BJ (cell line): ENCODE data around the gene GSPT1. TPM values are rescaled to one million over a fixed set of nuclear protein-coding genes. Genes with fewer than 3 reads are reported as not detected.

Source experiments
- CTCF ChIA-PET: fragments of 350-600 bp; formaldehyde crosslinking; extraction: SDS; loops from one replicate; lab custom pipeline; 2021; ENCODE audit warnings: antibody characterized with exemption, inconsistent platforms; lab: Yijun Ruan, JAX
- POLR2A ChIA-PET: fragments of 300-600 bp; sonication (Branson Sonifier 250); formaldehyde crosslinking; extraction: SDS; loops from one replicate; lab custom pipeline; 2021; ENCODE audit warnings: antibody characterized with exemption; lab: Charles Lee
- DNase-seq: peaks from one replicate; pipeline ENCODE4 v3.0.0-alpha.2; 2011; ENCODE audit warnings: low read depth
- H3K27me3 ChIP-seq: 2 replicates; pipeline ENCODE4 v1.6.0; 2011; ENCODE audit warnings: low read length; ENCODE audit not compliant: control insufficient read depth, insufficient read depth
- H3K36me3 ChIP-seq: 2 replicates; pipeline ENCODE4 v1.5.1; 2011; ENCODE audit warnings: low read length; ENCODE audit not compliant: control insufficient read depth, insufficient read depth
- H3K4me3 ChIP-seq: 2 replicates; pipeline ENCODE4 v1.5.1; 2011; ENCODE audit warnings: low read depth, mild to moderate bottlenecking, control low read depth, low read length
- polyA plus RNA-seq: library from polyadenylated mRNA; depleted of rRNA; stranded (reverse); fragments of >200 nt; gene quantifications from 2 replicates; pipeline ENCODE4 v1.2.3, GENCODE V29; 2011
- TF ChIP-seq, protein P1 (sequence below): IDR thresholded peaks from 2 replicates; pipeline ENCODE4 v1.5.1; 2011; ENCODE audit warnings: low read depth, mild to moderate bottlenecking, control low read depth, inconsistent platforms, low read length, moderate library complexity; ENCODE audit not compliant: insufficient read depth

GSPT1 gene
- polyA plus RNA-seq, 1 experiment, result 39.3 TPM

DNA sequence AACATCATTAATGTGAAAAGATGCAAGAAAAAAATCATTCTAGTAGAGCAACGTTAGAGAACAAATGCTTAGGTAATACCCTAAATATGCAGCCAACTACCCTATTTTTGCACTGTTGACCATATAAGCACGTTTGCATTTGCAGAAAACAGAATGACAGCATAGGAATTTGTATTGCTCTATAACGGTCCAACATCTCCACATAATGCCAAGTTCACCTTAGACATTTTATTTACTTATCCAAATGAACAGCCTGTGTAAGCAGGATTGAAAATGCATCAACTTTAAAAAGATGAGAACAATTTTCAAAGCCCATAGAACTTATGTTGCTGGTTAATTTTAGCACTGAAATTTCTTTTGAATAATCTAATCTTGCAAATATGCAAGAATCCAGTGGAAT is 45.4 kb downstream of the GSPT1 start:
- DNase-seq, result no peak
- ChIA-PET CTCF (interaction anchor here (0.7 kb wide), 1 partner anchor 10 kb away, joined by 3 read pairs; no protein-coding TSS in a partner anchor), POLR2A (no interaction called here)
- TF ChIP-seq, protein P1, sequence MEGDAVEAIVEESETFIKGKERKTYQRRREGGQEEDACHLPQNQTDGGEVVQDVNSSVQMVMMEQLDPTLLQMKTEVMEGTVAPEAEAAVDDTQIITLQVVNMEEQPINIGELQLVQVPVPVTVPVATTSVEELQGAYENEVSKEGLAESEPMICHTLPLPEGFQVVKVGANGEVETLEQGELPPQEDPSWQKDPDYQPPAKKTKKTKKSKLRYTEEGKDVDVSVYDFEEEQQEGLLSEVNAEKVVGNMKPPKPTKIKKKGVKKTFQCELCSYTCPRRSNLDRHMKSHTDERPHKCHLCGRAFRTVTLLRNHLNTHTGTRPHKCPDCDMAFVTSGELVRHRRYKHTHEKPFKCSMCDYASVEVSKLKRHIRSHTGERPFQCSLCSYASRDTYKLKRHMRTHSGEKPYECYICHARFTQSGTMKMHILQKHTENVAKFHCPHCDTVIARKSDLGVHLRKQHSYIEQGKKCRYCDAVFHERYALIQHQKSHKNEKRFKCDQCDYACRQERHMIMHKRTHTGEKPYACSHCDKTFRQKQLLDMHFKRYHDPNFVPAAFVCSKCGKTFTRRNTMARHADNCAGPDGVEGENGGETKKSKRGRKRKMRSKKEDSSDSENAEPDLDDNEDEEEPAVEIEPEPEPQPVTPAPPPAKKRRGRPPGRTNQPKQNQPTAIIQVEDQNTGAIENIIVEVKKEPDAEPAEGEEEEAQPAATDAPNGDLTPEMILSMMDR, result no peak
- peaks cover 7% of the 10 kb centered on the region for H3K36me3 ChIP-seq
- no peak overlapping the region for H3K4me3 ChIP-seq
- H3K27me3 ChIP-seq, result no peaks in the 10 kb centered on the region

DNA sequence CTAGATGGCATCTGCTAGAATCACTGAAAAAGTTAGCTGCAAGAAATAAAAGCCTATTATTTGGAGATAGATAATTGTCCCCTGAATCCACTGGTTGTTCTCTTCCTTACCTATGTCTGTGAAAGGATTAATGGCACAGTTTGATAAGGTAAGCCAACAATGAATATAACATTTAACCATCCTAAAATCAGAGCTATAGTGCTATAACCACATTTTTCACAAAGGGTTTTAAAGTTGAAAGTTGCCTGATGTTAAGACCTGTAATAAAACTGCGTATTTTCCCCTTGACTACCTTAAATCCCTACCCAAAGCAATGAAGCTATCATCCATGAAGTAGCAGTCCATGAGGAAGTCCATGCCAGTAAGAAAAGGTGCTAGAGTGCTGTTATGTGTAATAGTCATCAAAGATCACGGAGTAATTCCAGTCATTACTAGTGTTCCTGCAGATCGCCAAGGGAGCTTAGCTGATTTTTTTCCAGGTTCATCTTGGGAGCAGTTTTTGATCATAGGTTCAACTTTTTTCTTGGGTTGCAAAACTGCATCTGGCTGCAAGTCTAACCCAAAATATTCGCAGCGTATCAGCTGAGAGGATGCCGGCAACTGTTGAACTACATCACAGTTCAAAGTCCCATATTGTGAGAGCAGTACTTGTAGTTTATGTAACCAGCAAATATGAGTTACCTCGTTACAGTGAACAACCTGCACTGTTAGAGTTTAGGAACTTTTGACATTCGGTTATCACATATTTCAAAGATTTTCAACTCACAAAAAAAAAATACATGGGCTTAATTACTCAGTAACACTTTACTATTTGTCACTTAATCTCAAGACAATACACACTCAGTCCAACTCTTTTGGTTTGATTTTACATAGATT is 46.2 kb downstream of the GSPT1 start:
- DNase-seq, result no peak
- TF ChIP-seq, protein P1, result no peak
- POLR2A ChIA-PET, result no interaction called here
- peaks cover 7% of the 10 kb centered on the region for H3K36me3 ChIP-seq
- H3K27me3 ChIP-seq, result no peaks in the 10 kb centered on the region
- no peak overlapping the region for H3K4me3 ChIP-seq
- CTCF ChIA-PET, result interaction anchor here (0.6 to 1.6 kb wide), 2 partner anchors 18 to 173 kb away, joined by 4 read pairs; no protein-coding TSS in a partner anchor

DNA sequence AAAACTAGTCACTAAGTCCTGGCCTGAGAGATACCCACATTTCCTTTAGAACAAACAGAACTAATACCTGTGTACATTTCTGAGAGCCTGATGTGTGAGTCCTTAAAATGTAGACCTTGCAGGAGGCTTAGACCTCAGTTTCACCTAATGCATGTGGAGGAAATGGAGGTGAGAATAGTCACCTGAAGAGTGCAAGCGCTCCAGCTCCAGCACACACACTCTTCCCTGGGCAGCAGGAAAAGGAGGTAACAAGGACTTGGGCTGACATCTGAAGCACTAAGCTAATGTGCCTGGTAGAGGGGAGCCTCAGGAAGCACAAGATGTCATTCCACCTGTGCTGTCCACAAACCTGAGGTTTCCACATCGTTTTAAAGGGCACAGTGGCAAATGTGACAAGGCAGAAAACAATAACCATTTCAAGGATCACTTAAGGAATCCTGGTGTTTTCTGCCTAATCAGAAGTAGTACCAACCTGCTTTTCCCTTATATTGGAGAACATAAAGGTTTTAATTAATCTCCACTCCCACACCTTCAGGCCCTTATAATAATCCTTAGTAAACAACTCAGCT is 47.3 kb downstream of the GSPT1 start:
- H3K4me3 ChIP-seq, result no peak overlapping the region
- DNase-seq, result no peak
- peaks cover 6% of the 10 kb centered on the region for H3K36me3 ChIP-seq
- ChIA-PET CTCF (interaction anchor here (0.6 to 1.6 kb wide), 2 partner anchors 19 to 174 kb away, joined by 4 read pairs; no protein-coding TSS in a partner anchor), POLR2A (no interaction called here)
- H3K27me3 ChIP-seq, result no peaks in the 10 kb centered on the region
- TF ChIP-seq, protein P1, result no peak

DNA sequence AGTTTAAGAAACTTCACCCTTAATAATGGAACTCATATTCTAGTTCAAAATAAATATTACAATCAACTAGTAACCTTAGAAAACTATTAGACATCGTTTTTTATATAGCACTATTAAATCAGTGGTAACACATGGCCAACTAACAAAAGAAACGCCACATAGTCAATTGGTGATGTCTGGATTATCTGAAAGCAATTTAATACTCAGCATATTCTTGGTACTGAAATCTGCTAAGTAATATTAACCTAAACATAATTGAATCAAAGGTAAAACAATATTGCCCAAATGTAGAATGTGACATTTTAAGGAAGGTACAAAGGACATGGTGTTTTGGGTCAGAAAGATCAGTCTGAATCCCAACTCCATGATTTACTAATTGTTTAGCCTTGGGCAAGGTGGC is 53.3 kb downstream of the GSPT1 start:
- H3K4me3 ChIP-seq, result no peak overlapping the region
- ChIA-PET CTCF (no interaction called here), POLR2A (no interaction called here)

DNA sequence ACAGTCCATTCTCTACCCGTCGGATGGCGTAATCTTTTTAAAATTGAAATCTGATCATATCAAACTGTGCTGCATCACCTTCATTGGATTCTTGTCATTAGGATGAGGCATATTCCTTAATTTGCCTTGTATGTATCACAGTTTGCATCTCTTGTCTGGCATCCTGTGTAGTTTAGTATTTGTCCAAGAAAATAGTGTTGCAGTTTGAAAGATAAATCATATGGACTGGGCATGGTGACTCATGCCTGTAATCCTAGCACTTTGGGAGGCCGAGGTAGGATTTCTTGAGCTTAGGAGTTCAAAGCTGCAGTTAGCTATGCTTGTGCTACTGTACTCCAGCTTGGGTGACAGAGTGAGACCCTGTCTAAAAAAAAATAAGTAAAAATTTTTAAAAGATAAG is 58.6 kb downstream of the GSPT1 start:
- Histone ChIP-seq H3K36me3 (no peaks in the 10 kb centered on the region), H3K4me3 (no peak overlapping the region), H3K27me3 (no peaks in the 10 kb centered on the region)
- TF ChIP-seq, protein P1, result no peak
- POLR2A ChIA-PET, result no interaction called here
- CTCF ChIA-PET, result no interaction called here
- no peak for DNase-seq

More for the DNA sequence above, 53.3 kb downstream of the GSPT1 start:
- no peak for DNase-seq
- H3K27me3 ChIP-seq, result no peaks in the 10 kb centered on the region
- TF ChIP-seq, protein P1, result no peak
- no peaks in the 10 kb centered on the region for H3K36me3 ChIP-seq
